Mesenteric fat pad (tissue), 1 donor: ENCODE results near the gene NSUN7. TPM values are rescaled to one million over a fixed set of nuclear protein-coding genes. Genes with fewer than 3 reads are reported as not detected.
A peak's percentile ranks its signal among the peaks of the same experiment; 100 is the strongest.
"Not testable (repeated sequence)": the region's sequence is repeated elsewhere in the genome, so short reads cannot be mapped to it uniquely, and the experiment has no call there.

Experiments
- DNase-seq: peaks from one replicate; pipeline ENCODE4 v3.0.0-alpha.2; 2020; ENCODE audit warnings: low spot score
- long read RNA-seq: library from polyadenylated mRNA; unstranded; transcript quantifications from one replicate; pipeline ENCODE4 v2.0.0, GENCODE V29; 2020
- total RNA-seq: library from RNA; stranded (reverse); fragmentation: NEBNext Ultra II Directional; extraction: Animal tissue kit (Norgen Biotek cat#: 25700); gene quantifications from one replicate; pipeline ENCODE4 v1.2.1, GENCODE V29; 2021
- donor health status: DM: yes; HTN: yes; CAD: no.

The NSUN7 gene, protein sequence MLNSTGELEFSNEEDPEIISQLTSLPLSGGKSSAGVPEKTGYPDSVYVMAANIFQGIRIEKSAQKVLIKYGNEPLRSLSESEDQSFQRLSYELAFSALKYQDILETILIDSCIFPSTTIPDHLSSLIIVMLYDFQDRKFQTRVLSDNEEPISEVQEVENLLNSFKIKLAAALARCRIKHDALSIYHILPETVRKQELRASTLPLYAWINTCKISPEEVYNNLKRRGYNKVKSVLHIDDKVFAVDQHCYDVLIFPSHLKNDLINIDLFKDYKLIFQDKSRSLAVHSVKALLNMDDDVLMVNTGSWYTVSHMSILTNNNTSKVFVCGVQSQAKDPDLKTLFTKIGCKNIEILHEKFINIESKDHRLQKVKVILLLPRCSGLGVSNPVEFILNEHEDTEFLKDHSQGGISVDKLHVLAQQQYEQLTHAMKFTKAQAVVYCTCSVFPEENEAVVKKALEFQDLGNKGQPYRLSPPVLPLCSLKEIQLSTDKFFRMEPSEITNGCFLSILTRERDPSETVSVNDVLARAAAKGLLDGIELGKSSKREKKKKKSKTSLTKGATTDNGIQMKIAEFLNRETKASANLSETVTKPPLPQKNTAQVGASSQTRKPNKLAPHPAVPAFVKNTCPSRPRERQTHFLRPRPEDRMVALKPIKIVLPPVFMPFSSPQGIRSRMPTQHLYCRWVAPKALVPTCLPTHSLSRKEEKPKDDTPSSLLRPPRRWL
- 1.7 TPM for total RNA-seq
- long read RNA-seq, partial matches to known transcripts, result 2 of 2 reads
- long read RNA-seq, other reads (novel, unspliced or antisense), result 0 of 2 reads

DNA sequence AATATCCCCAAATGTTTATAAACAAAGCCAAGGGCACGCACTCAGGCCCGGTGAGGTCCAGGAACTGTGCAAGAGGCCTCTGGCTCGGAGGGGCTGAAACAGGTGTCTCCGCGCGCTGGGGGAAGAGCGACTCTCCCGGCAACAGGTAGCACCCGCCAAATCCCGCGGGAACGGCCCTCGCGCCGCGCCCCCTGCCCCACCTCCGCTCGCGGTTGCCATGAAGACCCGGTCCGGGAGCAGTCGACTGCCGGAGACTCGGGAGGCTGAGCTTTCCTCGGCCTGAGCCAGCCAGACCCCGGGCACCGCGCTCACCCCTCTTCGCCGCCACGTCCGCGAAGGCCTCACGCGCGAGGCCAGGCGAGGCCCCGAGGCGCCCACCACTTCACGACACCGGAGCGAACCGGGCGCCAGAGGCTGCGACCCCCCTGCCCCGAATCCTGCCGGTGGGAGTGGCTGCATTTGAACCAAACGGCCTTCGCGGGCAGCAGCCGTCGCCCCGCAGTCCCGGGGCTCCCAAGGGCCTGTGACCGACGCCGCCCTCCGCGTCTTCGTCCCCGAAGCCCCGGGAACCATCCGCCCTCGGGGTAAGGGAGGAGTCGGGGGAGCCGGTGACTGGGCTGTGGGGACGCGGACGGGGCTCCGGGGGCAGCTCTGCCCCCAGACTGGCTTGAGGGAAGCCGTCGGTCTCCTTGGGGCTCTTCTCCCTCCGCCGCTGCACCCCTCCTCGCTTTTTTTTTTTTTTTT lies at the start of gene NSUN7:
TSS of gene NSUN7 (plus strand) at position 239 of the 744 bp plus-strand sequence. CDS start 739 bp downstream, outside the sequence.
- peak; percentile 91 for DNase-seq

DNA sequence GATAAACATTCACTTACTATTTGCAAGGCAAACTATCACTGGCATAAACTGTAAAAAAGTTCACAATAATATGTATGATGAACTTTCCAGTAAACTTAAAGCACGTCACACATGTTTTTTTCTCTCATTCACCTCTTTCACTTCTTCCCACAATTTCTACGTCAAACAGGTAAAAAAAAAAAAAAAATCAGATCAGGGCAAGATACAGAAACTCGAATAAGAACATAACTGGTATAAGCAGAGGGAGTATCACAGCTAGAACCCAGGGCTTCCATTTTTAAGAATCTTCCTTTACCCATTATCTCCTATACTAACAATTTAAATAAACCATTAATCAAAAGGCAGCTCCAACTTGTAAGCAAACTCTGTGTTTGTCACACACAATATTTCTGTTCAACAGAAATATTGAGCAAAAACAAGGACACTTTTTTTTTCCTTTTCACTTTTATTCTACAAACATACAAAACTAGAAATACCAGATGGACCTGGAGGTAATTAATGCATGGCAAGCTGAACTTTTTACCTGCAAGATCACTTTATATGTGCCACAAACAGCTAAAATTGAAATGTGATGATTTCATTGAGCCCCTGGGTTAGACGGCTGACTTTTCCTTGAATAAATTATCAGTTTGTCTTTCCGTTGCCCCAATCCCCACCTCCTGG lies 47.5 kb upstream of the NSUN7 start:
- DNase-seq, result no peak

DNA sequence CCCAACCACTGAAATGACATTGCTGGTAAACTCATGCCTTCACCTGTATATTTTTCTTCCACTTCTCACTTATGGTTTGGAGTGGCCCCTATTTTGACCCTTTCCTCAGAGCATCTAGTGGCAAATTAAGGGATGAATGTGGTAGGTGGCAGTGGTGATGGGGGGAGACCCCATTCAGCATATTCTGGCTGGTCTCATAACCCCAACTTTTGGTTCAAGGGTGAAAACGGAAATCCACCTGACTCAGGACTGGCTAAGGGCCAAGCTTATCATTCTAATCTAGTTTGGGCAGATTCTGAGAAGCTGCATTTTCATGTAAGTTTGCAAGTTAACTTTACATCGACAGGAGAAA lies 47.0 kb upstream of the NSUN7 start:
- no peak for DNase-seq

DNA sequence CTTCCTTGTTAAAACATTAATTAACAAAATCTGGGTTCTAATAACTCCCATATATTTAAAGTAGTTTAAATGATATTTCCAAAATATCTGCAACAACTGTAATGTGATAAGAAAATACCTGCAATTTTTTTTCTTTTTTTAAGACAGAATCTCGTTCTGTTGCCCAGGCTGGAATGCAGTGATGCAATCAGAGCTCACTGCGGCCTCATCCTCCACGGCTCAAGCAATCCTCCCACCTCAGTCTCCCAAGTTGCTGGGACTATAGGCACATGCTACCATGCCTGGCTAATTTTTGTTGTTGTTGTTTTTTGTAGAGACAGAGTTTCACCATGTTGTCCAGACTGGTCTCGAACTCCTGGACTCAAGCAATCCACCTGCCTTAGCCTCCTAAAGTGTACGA lies 45.7 kb upstream of the NSUN7 start:
- no peak for DNase-seq

DNA sequence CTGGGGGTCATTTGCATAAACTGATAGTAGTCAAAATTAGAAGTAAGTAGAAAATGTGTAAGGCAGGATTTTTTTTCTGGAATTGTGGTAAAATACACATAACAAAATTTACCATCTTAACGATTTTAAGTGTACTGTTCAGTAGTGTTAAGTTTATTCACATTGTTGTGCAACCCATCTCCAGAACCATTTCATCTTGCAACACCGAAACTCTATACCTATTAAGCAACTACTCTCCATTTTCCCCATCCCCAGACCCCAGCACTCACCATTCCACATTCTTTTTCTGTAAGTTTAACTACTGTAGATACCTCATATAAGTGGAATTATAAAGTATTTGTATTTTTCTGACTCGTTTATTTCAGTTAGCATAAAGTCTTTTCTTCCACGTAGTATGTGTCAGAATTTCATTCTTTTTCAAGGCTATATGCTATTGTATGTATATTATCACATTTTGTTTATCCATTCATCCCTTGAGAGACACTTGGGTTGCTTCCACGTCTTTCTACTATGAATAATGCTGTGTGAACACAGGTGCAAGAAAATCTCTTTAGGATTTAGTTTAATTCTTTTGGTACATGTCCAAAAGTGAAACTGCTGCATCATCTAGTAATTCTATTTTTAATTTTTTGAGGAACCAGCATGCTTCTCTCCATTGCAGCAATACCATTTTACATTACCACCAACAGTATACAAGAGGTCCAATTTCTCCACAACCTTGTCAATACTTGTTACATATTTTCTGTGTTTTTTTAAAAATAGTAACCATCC lies 39.1 kb upstream of the NSUN7 start:
- no peak for DNase-seq

DNA sequence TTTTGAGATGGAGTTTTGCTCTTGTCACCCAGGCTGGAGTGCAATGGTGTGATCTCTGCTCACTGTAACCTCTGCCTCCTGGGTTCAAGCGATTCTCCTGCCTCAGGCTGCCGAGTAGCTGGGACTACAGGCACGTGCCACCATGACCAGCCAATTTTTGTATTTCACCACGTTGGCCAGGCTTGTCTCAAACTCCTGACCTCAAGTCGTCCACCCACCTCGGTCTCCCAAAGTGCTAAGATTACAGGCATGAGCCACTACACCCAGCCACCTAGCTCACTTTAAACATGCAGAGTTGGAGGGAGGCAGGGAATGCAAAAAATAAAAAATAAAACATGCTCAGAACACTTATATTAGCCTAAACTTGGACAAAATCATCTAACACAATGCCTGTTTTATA lies 36.8 kb upstream of the NSUN7 start:
- DNase-seq, result not testable (repeated sequence)

DNA sequence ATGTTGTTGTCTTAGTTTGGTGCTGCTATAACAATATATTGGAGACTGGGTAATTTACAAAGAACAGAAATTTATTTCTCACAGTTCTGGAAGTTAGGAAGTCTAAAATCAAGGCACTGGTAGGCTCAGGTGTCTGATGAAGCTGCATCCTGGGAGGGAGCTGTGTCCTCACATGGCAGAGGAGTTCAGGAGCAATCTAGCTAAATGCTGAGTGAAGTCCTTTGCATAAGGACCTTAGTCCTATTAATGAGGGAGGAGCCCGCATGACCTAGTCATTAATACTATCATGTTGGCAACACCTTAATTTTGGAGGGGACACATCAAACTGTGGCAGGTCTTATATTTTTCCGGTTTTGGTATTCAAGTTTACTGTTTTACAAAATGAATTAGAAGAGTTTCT lies 36.0 kb upstream of the NSUN7 start:
- no peak for DNase-seq

DNA sequence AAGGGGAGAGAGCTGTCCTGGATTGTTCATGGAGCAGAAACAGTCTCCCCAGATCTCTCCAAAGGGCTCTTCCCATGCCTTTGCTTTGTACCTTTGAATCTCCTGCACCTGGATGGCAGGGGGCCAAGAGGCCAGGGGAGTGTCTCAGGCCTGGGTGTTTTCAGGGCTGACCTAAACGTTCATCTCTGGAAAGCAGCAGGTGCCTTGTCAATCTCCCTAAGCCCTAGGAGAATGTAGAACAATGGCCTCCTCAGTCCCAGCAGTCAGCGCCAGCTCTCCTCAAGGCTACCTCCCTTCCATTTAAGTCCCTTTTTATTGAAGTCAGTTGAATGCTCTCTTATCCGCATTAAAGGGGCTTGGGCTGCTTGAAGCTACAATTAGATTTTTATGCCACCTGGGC lies 31.2 kb upstream of the NSUN7 start:
- no peak for DNase-seq

DNA sequence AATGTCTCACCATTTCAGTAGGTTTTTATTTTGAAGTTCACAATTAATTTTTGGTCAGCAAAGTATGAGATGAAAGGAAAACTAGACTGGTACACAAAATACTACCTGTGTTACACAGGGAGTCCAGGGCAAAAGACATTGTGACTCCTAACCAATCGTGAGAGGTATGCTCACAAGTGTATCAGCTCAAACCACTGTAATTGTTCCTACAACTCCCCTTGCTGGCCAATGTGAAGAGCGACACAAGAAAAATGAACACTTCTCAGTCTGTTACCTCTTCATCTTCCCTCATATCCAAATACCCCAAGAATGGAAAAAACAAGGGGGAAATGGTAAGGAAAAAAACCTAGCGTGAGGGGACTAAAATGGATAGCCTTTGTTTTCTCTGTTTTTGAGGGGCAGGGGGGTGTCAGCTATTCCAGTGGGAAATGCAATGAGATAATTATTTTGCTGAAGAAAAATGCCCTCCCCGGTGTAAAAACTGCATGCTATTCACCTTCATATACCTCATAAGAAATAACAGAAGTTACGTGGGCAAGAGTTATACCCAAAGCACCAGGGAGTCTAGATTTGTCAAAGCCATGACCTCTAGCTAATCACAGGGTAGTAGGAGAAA lies 30.6 kb upstream of the NSUN7 start:
- DNase-seq, result no peak

DNA sequence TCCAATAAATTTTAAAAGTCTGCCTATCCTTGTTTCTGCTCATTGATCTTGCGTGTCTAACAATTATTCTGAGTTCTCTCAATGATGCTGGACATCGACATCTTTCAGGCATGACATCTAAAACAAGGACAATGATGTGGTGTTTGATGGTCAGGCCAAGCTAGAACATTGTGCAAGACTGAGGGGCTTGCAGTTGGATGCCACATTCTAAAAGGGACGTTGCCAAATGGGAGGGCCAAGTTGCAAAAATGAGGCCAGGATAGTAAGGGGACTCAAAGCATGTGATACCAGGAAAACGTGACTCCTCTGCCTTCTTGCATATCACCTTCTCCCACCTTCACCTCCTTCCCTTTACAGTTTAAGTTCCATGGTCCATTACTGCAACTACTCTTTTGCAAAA lies 29.4 kb upstream of the NSUN7 start:
- DNase-seq, result no peak

DNA sequence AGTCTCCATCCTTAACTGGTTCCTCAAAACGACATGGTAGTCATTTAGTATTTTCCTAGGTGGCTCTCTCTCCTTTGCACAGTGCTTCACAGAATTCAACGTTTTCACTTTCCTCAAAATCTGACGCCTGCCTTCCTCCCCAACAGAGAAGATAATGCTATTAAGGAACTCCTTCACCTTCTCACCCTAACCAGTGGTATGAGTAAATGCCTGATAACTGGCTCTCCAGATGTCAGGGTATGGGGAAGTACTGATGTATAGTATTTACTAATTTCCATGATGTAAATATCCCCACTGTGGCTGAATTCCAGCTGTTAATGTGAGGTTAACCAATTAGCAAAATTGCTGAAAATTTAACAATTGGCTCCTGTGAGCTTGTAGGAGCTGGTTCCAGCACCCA lies 28.8 kb upstream of the NSUN7 start:
- DNase-seq, result no peak

DNA sequence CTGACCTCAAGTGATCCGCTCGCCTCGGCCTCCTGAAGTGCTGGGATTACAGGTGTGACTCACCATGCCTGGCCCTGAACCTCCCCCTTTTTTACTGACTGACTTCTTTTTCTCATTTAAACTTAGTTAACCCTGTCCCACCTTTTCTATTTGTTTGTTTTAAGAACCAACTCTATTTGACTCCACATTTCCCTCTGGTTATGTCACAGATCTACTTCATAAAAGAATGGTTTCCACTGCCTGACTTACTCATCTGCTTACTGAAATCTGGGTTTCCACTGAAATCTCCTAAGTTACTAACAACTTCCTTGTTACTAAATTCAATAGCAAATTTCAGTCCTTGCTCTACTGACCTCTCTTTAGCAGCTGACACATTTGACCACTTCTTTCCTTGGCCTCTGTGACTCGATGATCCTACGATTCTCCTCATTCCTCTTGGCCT lies 28.0 kb upstream of the NSUN7 start:
- DNase-seq, result no peak

DNA sequence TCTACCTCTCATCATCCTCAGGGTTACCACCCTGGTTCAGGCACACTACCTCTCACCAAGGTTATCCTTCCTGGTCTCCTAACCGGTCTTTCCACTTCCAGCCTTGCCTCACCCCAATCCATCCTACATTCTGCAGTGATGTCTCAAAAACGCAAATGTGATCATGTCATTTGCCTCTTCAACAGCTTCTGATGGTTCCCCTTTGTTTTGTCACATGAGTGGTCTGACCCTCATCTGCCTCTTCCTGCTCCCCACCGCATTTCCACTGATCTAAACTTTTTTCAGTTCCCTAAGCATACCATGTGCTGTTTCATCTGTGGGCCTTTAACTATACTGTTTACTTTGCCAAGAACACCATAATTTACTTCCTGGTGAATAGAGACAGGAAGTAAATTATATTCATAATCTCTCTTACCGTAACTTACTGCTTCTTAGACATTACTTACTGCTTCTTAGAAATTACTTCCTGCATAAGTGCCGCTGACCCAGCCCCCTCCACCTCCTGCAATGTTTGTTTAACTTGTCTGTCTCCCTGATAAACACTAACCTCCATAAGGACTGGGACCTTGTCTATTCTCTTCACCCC lies 27.1 kb upstream of the NSUN7 start:
- no peak for DNase-seq

DNA sequence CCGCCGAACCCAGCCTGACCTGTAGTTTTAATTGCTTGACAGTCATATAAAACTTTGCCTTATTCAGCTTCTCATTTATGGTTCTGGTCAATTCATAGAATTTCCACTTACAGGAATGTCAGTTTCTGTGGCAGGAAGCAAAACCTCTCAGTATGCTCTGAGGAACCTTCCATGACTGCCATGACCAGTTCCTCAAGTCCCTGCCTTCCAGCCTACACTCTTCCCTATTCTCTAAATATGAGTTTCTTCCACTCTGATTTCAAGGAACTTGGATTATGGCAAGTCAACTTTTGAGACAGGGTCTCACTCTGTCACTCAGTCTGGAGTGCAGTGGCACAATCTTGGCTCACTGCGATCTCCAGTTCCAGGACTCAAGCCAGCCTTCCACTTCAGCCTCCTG lies 26.0 kb upstream of the NSUN7 start:
- DNase-seq, result no peak

DNA sequence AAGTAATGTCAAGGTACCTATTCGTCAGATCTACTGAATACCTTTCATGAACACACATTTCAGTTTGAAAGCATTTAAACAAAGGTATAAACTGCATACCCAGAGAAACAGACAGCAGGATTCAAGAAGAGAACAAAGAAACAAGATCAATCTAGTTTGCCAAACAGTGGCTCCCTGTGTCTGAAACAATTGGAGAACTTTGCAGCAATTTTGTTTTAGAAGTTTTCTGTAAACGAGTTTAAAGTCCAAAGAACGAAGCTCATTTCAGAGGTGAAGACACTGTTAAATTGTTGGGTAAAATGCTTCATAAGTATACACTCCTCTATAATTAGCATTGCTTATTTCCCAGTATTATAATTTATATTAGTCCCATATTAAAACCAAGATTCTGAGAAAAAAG lies 21.4 kb upstream of the NSUN7 start:
- no peak for DNase-seq

DNA sequence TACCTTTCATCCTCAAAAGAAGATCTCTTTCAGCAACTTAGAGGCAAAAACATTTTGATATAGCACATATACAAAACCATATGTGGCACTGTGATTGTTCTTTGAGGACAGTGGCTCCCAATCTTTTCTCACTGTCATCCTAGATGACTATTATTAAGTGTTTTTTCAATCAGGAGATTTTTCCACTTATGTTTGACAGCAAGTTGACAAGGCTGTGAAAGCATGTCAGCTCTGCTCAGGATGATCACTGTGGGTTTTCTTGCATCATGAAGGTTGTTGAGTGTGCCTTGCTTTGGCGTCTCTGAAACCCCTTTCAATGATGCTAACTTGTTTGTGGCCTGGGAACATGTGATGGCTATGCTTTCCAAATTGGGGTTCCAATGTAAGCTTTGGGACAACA lies 20.2 kb upstream of the NSUN7 start:
- no peak for DNase-seq

DNA sequence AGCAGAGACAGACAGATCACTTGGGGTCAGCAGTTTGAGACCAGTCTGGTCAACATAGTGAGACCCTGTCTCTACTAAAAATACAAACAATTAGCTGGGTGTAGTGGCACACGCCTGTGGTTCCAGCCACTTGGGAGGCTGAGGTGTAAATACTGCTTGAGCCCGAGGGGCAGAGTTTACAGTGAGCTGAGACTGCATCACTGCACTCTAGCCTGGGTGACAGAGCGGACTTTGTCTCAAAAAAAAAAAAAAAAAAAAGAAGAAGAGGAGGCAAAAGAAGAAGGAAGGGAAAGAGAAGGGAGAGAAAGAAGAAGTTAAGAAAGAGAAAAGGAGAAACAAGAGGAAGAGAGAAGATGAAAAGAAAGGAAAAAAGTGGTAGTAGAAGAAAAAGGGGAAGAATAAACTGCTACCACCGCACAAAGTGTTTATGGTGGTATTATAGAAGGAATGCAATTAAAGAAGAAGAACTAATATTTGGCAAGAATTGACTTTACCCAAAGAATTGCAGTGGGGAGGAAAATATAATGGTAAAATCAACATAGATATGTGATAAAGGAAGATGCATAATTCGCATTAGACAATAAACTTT lies 19.6 kb upstream of the NSUN7 start:
- DNase-seq, result no peak

DNA sequence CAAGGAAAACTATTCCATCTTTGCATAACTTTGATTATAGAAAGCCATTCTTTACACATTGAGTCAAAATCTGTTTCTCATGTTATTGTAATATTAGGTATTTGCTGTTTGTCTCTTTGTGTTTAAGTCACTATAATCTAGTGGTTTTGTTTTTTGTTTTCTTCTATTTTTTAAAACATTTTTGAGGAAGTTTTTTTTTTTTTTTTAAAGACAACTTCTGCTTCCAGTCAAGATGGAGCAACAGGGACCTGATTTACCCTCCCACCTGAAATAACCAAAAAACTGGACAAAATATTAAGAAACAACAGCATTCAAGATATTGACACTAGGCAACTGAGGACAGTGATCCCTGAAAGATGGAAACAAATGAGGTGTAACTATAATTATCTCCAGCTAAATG lies 18.4 kb upstream of the NSUN7 start:
- no peak for DNase-seq

DNA sequence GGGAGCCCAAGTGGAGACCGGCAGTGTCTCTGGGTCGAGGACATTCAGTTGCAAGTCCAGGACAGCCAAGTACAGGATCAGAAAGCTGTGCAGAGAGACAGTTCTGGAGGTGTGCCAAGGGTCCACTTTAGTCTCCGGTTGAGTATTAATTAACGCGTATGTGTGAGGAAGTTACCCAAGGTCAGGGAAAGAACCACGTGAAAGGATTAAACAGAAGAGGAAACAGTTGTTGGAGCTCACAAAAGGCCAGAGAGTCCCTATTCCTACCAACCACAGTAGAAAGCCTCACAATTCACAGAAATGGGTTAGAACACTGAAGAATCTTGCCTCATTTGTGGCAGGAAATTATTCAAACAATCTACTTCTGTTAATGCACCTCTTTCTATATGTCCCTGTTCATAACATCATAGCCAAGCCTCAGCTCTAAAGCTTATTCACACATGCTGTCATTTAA lies 17.9 kb upstream of the NSUN7 start:
- no peak for DNase-seq
